KMS-11 (cell line): ENCODE measurements around the gene ATG9A.

Experiments used
- H2AFZ ChIP-seq: fragments of 200-600 bp; sonication (generic); 2 replicates; pipeline ENCODE4 v1.6.1; 2016; ENCODE audit warnings: antibody characterized with exemption, mixed run types, low read depth
- H3K27ac ChIP-seq: fragments of 200-600 bp; sonication (generic); 2 replicates; pipeline ENCODE4 v1.6.1; 2016; ENCODE audit warnings: mild to moderate bottlenecking, mixed run types
- H3K27me3 ChIP-seq: fragments of 200-600 bp; sonication (generic); 2 replicates; pipeline ENCODE4 v1.6.1; 2017; ENCODE audit warnings: mild to moderate bottlenecking, low read depth, mixed run types, moderate library complexity; ENCODE audit not compliant: insufficient read depth
- H3K36me3 ChIP-seq: fragments of 200-600 bp; sonication (generic); 2 replicates; pipeline ENCODE4 v1.6.1; 2017; ENCODE audit warnings: mild to moderate bottlenecking, mixed run types; ENCODE audit not compliant: insufficient read depth
- H3K4me1 ChIP-seq: fragments of 200-600 bp; sonication (generic); 2 replicates; pipeline ENCODE4 v1.6.1; 2016; ENCODE audit warnings: mild to moderate bottlenecking, low read depth, mixed run types; ENCODE audit not compliant: poor library complexity, severe bottlenecking
- H3K4me2 ChIP-seq: fragments of 200-600 bp; sonication (generic); 2 replicates; pipeline ENCODE4 v1.7.0; 2016; ENCODE audit warnings: mild to moderate bottlenecking, mixed run types
- H3K4me3 ChIP-seq: fragments of 200-600 bp; sonication (generic); IDR thresholded peaks from 2 replicates; pipeline ENCODE4 v1.6.1; 2017; ENCODE audit warnings: low read depth, low read length, mixed read lengths; ENCODE audit not compliant: insufficient read depth
- H3K79me2 ChIP-seq: fragments of 200-600 bp; sonication (generic); 2 replicates; pipeline ENCODE4 v1.6.1; 2016; ENCODE audit warnings: low read depth, mixed run types; ENCODE audit not compliant: insufficient read depth
- H3K9ac ChIP-seq: fragments of 200-600 bp; sonication (generic); 2 replicates; pipeline ENCODE4 v1.6.1; 2016; ENCODE audit warnings: mild to moderate bottlenecking, mixed run types
- H4K20me1 ChIP-seq: fragments of 200-600 bp; sonication (generic); 2 replicates; pipeline ENCODE4 v1.6.1; 2016; ENCODE audit warnings: mild to moderate bottlenecking, mixed run types; ENCODE audit not compliant: insufficient read depth
- TF ChIP-seq, protein P1 (sequence below): fragments of 200-600 bp; sonication (generic); conservative IDR thresholded peaks from 2 replicates; pipeline ENCODE4 v1.6.1; 2017; ENCODE audit warnings: low read depth, mild to moderate bottlenecking, antibody characterized with exemption, low read length, moderate library complexity, mixed read lengths

Gene ATG9A

DNA sequence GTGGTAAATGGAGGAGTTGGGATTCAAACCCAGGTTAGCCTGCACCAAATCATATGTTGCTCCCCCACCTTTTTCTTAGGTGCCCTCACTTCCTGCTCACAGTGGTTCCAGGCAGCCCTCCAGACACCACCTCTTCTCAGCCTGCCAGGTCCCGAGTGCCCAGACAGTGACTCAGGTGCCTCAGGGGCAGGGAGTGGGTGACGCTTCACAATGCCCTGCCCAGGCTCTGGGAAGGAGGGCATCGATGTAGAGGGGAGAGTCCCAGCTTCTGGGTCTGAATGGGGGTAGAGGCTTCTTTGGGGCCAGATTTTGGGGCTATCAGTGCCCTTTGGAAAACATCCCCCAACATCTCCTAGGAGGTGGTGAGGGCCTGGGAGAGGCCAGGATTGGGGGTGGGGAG lies 44.5 kb upstream of the ATG9A start:
- Histone ChIP-seq H3K9ac (no peak overlapping the region), H3K79me2 (no peaks in the 10 kb centered on the region), H3K36me3 (no peaks in the 10 kb centered on the region), H3K4me1 (peaks cover 21% of the 10 kb centered on the region), H3K4me3 (no peak overlapping the region), H3K4me2 (no peak overlapping the region), H4K20me1 (no peaks in the 10 kb centered on the region), H3K27ac (no peak overlapping the region), H3K27me3 (no peaks in the 10 kb centered on the region), H2AFZ (no peak overlapping the region)
- TF ChIP-seq, protein P1, sequence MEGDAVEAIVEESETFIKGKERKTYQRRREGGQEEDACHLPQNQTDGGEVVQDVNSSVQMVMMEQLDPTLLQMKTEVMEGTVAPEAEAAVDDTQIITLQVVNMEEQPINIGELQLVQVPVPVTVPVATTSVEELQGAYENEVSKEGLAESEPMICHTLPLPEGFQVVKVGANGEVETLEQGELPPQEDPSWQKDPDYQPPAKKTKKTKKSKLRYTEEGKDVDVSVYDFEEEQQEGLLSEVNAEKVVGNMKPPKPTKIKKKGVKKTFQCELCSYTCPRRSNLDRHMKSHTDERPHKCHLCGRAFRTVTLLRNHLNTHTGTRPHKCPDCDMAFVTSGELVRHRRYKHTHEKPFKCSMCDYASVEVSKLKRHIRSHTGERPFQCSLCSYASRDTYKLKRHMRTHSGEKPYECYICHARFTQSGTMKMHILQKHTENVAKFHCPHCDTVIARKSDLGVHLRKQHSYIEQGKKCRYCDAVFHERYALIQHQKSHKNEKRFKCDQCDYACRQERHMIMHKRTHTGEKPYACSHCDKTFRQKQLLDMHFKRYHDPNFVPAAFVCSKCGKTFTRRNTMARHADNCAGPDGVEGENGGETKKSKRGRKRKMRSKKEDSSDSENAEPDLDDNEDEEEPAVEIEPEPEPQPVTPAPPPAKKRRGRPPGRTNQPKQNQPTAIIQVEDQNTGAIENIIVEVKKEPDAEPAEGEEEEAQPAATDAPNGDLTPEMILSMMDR: no peak

DNA sequence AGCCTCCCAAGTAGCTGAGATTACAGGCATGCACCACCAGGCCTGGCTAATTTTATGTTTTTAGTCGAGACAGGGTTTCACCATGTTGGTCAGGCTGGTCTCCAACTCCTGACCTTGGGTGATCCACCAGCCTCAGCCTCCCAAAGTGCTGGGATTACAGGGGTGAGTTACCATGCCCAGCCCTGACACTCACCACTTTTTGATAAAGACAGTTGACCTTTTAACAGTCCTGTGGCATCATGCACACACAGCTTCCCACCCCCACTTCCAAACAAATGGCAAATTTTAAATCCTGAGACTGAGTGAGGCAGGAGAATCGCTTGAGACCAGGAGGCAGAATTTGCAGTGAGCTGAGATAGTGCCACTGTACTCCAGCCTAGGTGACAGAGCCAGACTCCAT lies 43.6 kb upstream of the ATG9A start:
- Histone ChIP-seq H3K4me2 (no peak overlapping the region), H2AFZ (no peak overlapping the region), H3K4me1 (peaks cover 12% of the 10 kb centered on the region), H3K27me3 (no peaks in the 10 kb centered on the region), H4K20me1 (no peaks in the 10 kb centered on the region), H3K36me3 (no peaks in the 10 kb centered on the region), H3K27ac (no peak overlapping the region), H3K9ac (no peak overlapping the region), H3K79me2 (no peaks in the 10 kb centered on the region), H3K4me3 (no peak overlapping the region)
- TF ChIP-seq, protein P1: no peak

DNA sequence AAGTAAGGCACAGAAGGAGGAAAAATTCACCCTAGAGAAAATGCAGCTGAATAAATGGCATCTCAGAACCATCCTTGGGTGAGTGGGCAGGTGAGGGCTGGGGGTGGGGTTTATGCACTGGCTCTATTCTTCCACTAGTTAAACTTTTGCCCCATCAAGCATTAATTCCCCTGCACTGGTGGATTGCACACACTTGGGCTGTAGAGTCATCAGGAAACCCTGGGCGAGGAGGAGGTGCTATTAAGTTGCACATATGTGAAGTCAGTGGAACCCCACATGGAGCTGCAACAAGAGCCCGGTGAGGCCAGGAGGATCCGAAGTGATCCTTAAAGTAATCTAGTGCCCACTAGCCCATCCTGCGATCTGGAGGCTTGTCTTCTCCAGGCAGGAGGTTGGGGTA lies 42.9 kb upstream of the ATG9A start:
- Histone ChIP-seq H4K20me1 (no peaks in the 10 kb centered on the region), H3K4me1 (peaks cover 6% of the 10 kb centered on the region)

DNA sequence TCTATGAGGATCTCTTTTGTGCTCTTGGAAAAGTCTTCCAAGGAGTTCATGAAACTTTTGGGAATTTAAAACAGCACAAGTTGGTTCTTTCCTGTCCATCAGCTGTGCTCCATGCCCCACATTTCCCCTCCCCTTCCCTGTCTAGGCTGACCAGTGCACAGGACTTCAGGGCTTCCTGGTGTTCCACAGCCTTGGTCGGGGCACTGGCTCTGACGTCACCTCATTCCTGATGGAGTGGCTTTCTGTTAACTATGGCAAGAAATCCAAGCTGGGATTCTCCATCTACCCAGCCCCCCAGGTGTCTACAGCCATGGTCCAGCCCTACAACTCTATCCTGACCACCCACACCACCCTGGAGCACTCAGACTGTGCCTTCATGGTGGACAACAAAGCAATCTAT lies 41.6 kb upstream of the ATG9A start:
- no peak overlapping the region for H3K27ac ChIP-seq
- no peaks in the 10 kb centered on the region for H3K36me3 ChIP-seq
- TF ChIP-seq, protein P1: no peak
- no peak overlapping the region for H2AFZ ChIP-seq
- no peak overlapping the region for H3K4me3 ChIP-seq
- H3K9ac ChIP-seq: no peak overlapping the region
- H3K79me2 ChIP-seq: no peaks in the 10 kb centered on the region
- no peak overlapping the region for H3K4me2 ChIP-seq
- no peaks in the 10 kb centered on the region for H3K4me1 ChIP-seq
- no peaks in the 10 kb centered on the region for H3K27me3 ChIP-seq
- H4K20me1 ChIP-seq: no peaks in the 10 kb centered on the region

More for the DNA sequence above, 42.9 kb upstream of the ATG9A start:
- no peaks in the 10 kb centered on the region for H3K79me2 ChIP-seq
- H2AFZ ChIP-seq: no peak overlapping the region
- no peaks in the 10 kb centered on the region for H3K36me3 ChIP-seq
- TF ChIP-seq, protein P1: no peak
- H3K27me3 ChIP-seq: no peaks in the 10 kb centered on the region
- no peak overlapping the region for H3K4me3 ChIP-seq
- H3K9ac ChIP-seq: no peak overlapping the region
- no peak overlapping the region for H3K4me2 ChIP-seq
- no peak overlapping the region for H3K27ac ChIP-seq

DNA sequence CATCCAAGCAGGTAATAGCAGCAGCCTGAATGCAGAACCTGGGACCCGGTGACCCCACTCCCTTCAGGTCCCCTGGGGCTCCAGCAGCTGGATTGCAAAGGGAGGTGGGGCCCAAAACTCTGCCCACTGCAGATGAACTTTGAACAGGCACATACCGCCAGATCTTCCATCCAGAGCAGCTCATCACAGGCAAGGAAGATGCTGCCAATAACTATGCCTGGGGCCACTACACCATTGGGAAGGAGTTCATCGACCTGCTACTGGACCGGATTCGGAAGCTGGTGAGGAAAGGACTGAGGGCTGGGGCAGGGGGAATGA lies 40.6 kb upstream of the ATG9A start:
- Histone ChIP-seq H3K79me2 (no peaks in the 10 kb centered on the region), H3K4me2 (no peak overlapping the region), H3K4me1 (no peaks in the 10 kb centered on the region), H2AFZ (no peak overlapping the region), H3K36me3 (no peaks in the 10 kb centered on the region), H3K9ac (no peak overlapping the region), H4K20me1 (no peaks in the 10 kb centered on the region), H3K27ac (no peak overlapping the region), H3K27me3 (no peaks in the 10 kb centered on the region), H3K4me3 (no peak overlapping the region)
- TF ChIP-seq, protein P1: no peak
